ENCODE measurements around the gene KIAA0040. TPM values are rescaled to one million over a fixed set of nuclear protein-coding genes. Genes with fewer than 3 reads are reported as not detected.

KIAA0040 gene
- total RNA-seq = 11.6 and 14.1 TPM in 2 replicates

DNA sequence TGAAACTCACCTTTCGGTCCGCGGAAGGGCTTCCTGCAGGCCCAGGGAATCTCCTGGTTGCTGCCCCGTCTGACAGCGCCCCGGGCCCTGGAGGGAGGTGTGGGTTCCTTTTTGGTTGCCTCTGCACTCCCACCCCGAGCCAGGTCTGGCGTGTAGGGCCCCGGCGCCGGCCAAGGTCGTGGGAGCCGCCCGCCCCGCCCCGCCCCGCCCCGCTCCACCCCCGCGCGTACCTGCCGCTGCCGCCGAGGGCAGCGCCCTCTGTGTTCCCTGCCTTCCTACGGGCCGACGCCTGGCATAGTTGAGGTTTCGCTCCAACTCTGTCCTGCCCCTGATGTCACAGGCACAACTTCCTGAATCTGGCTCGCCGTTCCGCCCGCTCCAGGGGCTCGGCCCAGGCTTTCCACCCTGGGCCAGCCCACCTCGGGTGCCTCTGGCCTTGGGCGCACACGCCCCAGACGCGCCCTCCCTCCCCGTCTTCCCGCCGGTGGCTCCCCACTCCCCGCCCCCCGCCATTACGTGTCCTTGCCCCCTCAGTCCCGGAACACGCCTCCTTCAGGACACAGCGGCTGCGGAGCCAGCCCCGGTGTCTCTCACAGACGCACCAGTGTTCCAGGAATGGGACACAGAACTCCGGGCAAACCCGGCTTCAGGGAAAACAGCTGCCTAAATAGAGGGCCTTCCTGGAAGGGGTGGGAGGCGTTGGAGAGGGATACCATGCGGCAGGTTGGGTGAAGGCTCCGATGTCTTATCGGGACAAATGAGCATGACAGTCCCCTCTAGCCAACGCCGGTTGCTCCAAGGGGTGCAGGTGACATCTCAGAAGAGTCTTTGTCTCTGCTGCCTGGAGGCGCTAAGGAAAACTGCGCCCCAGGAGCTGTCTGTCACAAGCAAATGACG lies at the start of gene KIAA0040:
Gene KIAA0040, minus strand, starts transcription at position 147 of the 897 bp plus-strand sequence. CDS start 31,763 bp downstream, outside the sequence.

Other genes starting within 250 kb of the KIAA0040 start
- gene CACYBP, start 192.8 kb downstream of the KIAA0040 start, total RNA-seq = 126 and 277 TPM in 2 replicates
- gene MRPS14, start 169.4 kb downstream of the KIAA0040 start, total RNA-seq = 28.8 and 39.7 TPM in 2 replicates
- not detected in 2 replicates for gene TNN, start 124.9 kb downstream of the KIAA0040 start, total RNA-seq